GM18502 (cell line): ENCODE measurements around the gene HLA-DOB.
A peak's percentile ranks its signal among the peaks of the same experiment; 100 is the strongest.
"Not testable (repeated sequence)": the region's sequence is repeated elsewhere in the genome, so short reads cannot be mapped to it uniquely, and the experiment has no call there.

Source experiments
- ATAC-seq: cut with Tn5 transposase; IDR thresholded peaks from one replicate; pipeline ENCODE4 v1.9.1; 2021; ENCODE audit warnings: mild to moderate bottlenecking; ENCODE audit not compliant: unreplicated experiment, poor library complexity

The HLA-DOB gene

GRCh38 chr6:32815996-32816395, 806 bp downstream of the HLA-DOB start:
- peak; percentile 66 for ATAC-seq

- no peak for ATAC-seq
Measured at GRCh38 chr6:32815115-32815514, 1.7 kb downstream of the HLA-DOB start.

GRCh38 chr6:32814145-32814544, 2.7 kb downstream of the HLA-DOB start:
- no peak for ATAC-seq

- ATAC-seq, result no peak
Measured at GRCh38 chr6:32809171-32809570, 7.6 kb downstream of the HLA-DOB start.

GRCh38 chr6:32807020-32807580, 9.7 kb downstream of the HLA-DOB start:
- ATAC-seq, result no peak

GRCh38 chr6:32805404-32805803, 11.4 kb downstream of the HLA-DOB start:
- not testable (repeated sequence) for ATAC-seq

GRCh38 chr6:32803416-32803815, 13.4 kb downstream of the HLA-DOB start:
- ATAC-seq, result no peak

GRCh38 chr6:32799740-32800139, 17.1 kb downstream of the HLA-DOB start:
- ATAC-seq, result no peak

GRCh38 chr6:32799168-32799567, 17.6 kb downstream of the HLA-DOB start:
- no peak for ATAC-seq

GRCh38 chr6:32796848-32797776, 19.7 kb downstream of the HLA-DOB start:
- no peak for ATAC-seq

- ATAC-seq, result no peak
Measured at GRCh38 chr6:32794510-32794909, 22.3 kb downstream of the HLA-DOB start.

- no peak for ATAC-seq
Measured at GRCh38 chr6:32792901-32793435, 23.8 kb downstream of the HLA-DOB start.

GRCh38 chr6:32790306-32790705, 26.5 kb downstream of the HLA-DOB start:
- ATAC-seq, result no peak

- no peak for ATAC-seq
Measured at GRCh38 chr6:32785781-32786533, 30.8 kb downstream of the HLA-DOB start.

- ATAC-seq, result not testable (repeated sequence)
Measured at GRCh38 chr6:32782923-32783322, 33.9 kb downstream of the HLA-DOB start.

- ATAC-seq, result no peak
Measured at GRCh38 chr6:32779036-32779435, 37.8 kb downstream of the HLA-DOB start.

- no peak for ATAC-seq
Measured at GRCh38 chr6:32775071-32775470, 41.7 kb downstream of the HLA-DOB start.

- ATAC-seq, result no peak
Measured at GRCh38 chr6:32774426-32774825, 42.4 kb downstream of the HLA-DOB start.

- no peak for ATAC-seq
Measured at GRCh38 chr6:32772656-32773055, 44.1 kb downstream of the HLA-DOB start.

GRCh38 chr6:32764048-32764447, 52.8 kb downstream of the HLA-DOB start:
- no peak for ATAC-seq

GRCh38 chr6:32763421-32763820, 53.4 kb downstream of the HLA-DOB start, which contains the start of gene HLA-DQB2:
TSS of gene HLA-DQB2 (minus strand) at chr6:32763532. CDS start at chr6:32763470, 62 bp downstream.
- no peak for ATAC-seq
